Measurements from ENCODE around the gene RGS7BP.

RGS7BP gene

GRCh38 chr5:64619609-64620008 lies 113.8 kb downstream of the RGS7BP start:
- DNase-seq (ENCODE audit: low read depth) = no peak
- H3K4me3 ChIP-seq (ENCODE audit: low read depth, low read length) = no peak overlapping the region
- TF ChIP-seq CTCF (IDR thresholded peaks at IDR 0.05; ENCODE audit: insufficient read depth, low read depth, low read length, missing control alignments) = no peak

GRCh38 chr5:64622991-64623390 lies 117.2 kb downstream of the RGS7BP start:
- no peak overlapping the region for H3K4me3 ChIP-seq (ENCODE audit: low read depth, low read length)
- DNase-seq (ENCODE audit: low read depth) = no peak
- no peak for TF ChIP-seq CTCF (IDR thresholded peaks at IDR 0.05; ENCODE audit: insufficient read depth, low read depth, low read length, missing control alignments)

- no peak for TF ChIP-seq CTCF (IDR thresholded peaks at IDR 0.05; ENCODE audit: insufficient read depth, low read depth, low read length, missing control alignments)
- no peak for DNase-seq (ENCODE audit: low read depth)
- no peak overlapping the region for H3K4me3 ChIP-seq (ENCODE audit: low read depth, low read length)
Observed at GRCh38 chr5:64625678-64626077, 119.9 kb downstream of the RGS7BP start.

- H3K4me3 ChIP-seq (ENCODE audit: low read depth, low read length) = no peak overlapping the region
- no peak for DNase-seq (ENCODE audit: low read depth)
- TF ChIP-seq CTCF (IDR thresholded peaks at IDR 0.05; ENCODE audit: insufficient read depth, low read depth, low read length, missing control alignments) = no peak
Observed at GRCh38 chr5:64628901-64629300, 123.1 kb downstream of the RGS7BP start.

GRCh38 chr5:64629841-64630240 lies 124.0 kb downstream of the RGS7BP start:
- no peak for TF ChIP-seq CTCF (IDR thresholded peaks at IDR 0.05; ENCODE audit: insufficient read depth, low read depth, low read length, missing control alignments)
- no peak overlapping the region for H3K4me3 ChIP-seq (ENCODE audit: low read depth, low read length)
- no peak for DNase-seq (ENCODE audit: low read depth)

- no peak for TF ChIP-seq CTCF (IDR thresholded peaks at IDR 0.05; ENCODE audit: insufficient read depth, low read depth, low read length, missing control alignments)
- no peak for DNase-seq (ENCODE audit: low read depth)
- H3K4me3 ChIP-seq (ENCODE audit: low read depth, low read length) = no peak overlapping the region
Observed at GRCh38 chr5:64632251-64632650, 126.4 kb downstream of the RGS7BP start.

- peak; percentile 48 for TF ChIP-seq CTCF (IDR thresholded peaks at IDR 0.05; ENCODE audit: insufficient read depth, low read depth, low read length, missing control alignments)
- no peak overlapping the region for H3K4me3 ChIP-seq (ENCODE audit: low read depth, low read length)
- peak; percentile 43 for DNase-seq (ENCODE audit: low read depth)
Observed at GRCh38 chr5:64634997-64635686, 129.3 kb downstream of the RGS7BP start.
